Left cardiac atrium (tissue), 4 donors: ENCODE measurements around the gene SPATA6. TPM values are rescaled to one million over a fixed set of nuclear protein-coding genes. Genes with fewer than 3 reads are reported as not detected.
"Not testable (repeated sequence)": the region's sequence is repeated elsewhere in the genome, so short reads cannot be mapped to it uniquely, and the experiment has no call there.

Source experiments
- ATAC-seq, 2 donors: fragments of 200-7000 bp; cut with Tn5 transposase; one replicate each; pipeline ENCODE4 v1.9.1; 2020; ENCODE audit warnings: mild to moderate bottlenecking in 2 of 2, moderate library complexity in 2 of 2
- DNase-seq: peaks from one replicate; pipeline ENCODE4 v3.0.0-alpha.2; 2020
- intact Hi-C, 2 donors: fragments of 100-400 bp; cut with DNase I; formaldehyde crosslinking; loops; one replicate each; pipeline versions ENCODE4 v1.14.1 to v1.15.1; 2022 to 2023
- total RNA-seq, 2 donors: library from RNA; stranded (reverse); fragmentation: NEBNext Ultra II Directional; extraction: Animal tissue kit (Norgen Biotek cat#: 25700); gene quantifications; one replicate each; pipeline ENCODE4 v1.2.1, GENCODE V29; 2021
- donor health status: DM: no; HTN: yes; CAD: no.
- donor health status: DM: no; HTN: yes; CAD: no; lungs with severe emphysema.
- donor health status: DM: yes; HTN: yes; CAD: no.
- donor health status: Dilated cardiomyopathy.

SPATA6 gene
- total RNA-seq, 2 donors from 2014 or later: 14.7 to 15.2 TPM

DNA sequence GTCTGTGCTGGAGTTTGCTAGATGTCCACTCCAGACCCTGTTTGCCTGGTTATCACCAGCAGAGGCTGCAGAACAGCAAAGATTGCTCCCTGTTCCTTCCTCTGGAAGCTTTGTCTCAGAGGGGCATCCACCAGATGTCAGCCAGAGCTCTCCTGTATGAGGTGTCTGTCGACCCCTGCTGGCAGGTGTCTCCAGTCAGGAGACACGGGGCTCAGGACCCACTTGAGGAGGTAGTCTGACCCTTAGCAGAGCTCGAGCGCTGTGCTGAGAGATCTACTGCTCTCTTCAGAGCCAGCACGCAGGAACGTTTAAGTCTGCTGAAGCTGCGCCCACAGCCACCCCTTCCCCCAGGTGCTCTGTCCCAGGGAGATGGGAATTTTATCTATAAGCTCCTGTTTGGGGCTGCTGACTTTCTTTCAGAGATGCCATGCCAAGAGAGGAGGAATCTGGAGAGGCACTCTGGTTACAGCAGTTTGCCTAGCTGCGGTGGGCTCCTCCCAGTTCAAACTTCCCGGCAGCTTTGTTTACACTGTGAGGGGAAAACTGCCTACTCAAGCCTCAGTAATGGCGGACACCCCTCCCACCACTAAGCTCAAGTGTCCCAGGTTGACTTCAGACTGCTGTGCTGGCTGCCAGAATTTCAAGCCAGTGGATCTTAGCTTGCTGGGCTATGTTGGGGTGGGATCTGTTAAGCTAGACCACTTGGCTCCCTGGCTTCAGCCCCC, 187.1 kb downstream of the SPATA6 start:
- intact Hi-C loops, ATAC-seq, DNase-seq: not testable (repeated sequence)

DNA sequence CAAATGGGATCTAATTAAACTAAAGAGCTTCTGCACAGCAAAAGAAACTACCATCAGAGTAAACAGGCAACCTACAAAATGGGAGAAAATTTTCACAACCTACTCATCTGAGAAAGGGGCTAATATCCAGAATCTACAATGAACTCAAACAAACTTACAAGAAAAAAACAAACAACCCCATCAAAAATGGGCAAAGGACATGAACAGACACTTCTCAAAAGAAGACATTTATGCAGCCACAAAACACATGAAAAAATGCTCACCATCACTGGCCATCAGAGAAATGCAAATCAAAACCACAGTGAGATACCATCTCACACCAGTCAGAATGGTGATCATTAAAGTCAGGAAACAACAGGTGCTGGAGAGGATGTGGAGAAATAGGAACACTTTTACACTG, 189.7 kb downstream of the SPATA6 start:
- DNase-seq, ATAC-seq, intact Hi-C loops: not testable (repeated sequence)

DNA sequence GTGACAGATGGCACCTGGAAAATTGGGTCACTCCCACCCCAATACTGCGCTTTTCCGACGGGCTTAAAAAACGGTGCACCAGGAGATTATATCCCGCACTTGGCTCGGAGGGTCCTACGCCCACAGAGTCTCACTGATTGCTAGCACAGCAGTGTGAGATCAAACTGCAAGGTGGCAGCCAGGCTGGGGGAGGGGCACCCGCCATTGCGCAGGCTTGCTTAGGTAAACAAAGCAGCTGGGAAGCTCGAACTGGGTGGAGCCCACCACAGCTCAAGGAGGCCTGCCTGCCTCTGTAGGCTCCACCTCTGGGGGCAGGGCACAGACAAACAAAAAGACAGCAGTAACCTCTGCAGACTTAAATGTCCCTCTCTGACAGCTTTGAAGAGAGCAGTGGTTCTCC, 194.6 kb downstream of the SPATA6 start:
- intact Hi-C loops, DNase-seq, ATAC-seq: not testable (repeated sequence)

DNA sequence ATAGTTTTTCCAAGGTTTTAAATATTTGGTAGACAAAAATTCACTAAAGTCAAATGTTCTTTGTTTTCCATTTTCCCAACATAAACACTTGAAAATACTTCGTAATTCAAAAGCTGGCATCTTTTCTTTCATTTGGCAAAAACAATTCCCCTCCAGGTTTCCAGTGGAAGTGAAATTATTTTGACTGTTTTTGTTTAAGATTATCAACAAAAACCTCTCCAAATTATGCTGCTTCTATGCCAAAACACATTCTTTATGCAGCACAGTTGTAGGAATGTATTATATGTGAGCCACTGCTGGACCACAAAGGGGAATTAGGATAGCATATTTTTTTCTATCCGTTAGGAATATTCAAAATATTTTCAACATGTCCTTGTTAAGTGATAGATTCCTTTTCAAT, 205.4 kb downstream of the SPATA6 start:
- intact Hi-C loops: no loop called here
- ATAC-seq: no peak

DNA sequence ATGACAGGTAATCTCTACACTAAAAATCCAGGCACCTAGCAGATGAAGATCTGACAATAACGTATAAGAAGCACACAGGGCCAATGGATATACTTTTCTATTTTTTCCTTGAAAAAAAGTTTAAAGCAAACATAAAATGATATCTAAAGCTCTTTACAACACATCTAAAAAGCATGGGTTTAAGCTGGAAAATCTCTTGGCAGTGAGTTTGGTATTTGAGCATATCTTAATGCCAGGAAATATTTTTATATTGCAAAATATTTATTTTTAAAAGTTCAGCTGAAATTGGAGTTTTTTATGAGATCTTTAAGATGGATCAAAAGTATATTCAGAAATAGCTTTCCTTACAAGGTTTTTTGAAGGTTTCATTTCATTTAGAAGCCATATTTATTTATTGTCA, 209.0 kb downstream of the SPATA6 start:
- intact Hi-C loops: no loop called here
- DNase-seq (no peak), ATAC-seq (no peak)

More for the DNA sequence above, 205.4 kb downstream of the SPATA6 start:
- no peak for DNase-seq

DNA sequence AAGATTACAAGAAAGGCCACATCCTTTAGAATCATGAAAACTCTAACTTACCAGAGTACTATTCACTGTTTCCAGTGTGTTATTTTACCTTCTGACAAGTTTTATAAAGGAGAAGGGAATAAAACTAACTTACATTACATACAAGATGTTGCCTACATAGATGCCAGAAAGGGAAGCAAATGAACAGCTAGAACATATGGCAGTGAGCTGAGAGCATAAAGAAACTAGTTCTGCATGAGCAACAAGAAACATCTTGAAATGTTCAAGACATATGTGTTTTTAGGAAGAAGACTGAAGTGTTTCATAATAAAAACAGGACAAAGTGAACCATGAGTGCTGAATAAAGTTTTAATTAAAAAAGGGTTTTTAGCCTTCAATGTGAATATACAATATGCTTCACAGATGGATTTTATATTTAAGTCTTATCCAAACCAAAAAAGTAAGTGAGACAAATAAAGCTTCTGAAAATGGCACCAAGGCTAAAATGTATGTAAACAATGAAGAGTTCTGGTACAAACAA, 210.1 kb downstream of the SPATA6 start:
- no peak for DNase-seq
- no peak for ATAC-seq
- intact Hi-C loops: no loop called here

DNA sequence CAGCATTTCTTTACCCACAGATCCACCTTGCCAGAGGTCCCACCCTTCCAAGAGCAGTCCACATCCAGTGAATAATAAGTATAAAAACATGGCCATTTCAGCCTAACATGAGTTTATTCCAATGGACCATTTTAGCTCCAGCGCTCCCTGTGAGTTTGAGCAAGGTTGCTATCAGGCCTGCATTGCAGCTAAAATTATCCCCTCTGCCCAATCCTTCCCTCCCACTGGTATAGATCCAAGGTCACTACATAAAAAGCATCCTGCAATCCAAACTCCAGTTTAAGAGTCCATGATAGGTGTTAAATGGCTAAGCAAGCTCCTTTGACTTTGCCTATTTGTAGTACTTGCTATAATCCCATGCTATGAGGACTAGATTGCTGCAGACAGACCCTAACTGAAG, 213.9 kb downstream of the SPATA6 start:
- DNase-seq (no peak), ATAC-seq (no peak)
- intact Hi-C loops: no loop called here

DNA sequence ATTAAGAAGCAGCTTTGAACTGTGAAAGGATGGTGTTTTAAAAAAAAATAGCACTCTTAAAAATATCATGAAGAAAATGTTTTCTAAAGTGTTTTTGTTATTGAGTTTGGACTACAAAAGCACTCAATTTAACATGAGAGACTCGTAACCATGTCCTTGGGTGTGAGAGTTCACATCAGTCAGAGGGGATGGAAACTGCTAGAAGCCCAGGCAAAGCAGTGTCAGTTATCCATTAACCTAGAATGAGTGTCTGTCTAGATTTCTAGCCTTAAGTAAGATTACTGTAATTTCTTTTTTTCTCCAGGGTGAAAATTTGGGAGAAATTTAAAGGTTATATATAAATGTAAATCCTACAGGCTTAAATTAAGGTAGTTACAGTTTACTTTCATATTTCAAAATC, 217.8 kb downstream of the SPATA6 start:
- DNase-seq: no peak
- intact Hi-C loops: no loop called here

DNA sequence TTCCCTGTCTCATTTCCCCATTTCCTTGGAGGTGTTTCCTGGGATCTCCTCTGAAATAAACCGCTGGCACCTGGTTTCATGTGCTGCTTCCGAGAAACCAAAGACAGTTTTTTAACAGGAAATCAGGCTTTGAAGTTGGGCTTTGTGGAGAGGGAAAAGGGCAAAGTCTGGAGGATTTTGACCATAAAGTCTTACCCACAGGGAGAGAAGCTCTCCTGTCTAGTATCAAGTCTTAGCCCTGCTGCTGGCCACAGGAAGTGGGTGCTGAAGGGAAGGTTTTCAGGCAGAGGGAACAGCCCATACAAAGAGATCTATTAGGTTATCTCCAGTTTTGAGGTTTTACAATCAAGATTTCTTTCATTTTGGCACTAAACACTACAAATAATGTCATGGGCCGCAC, 220.2 kb downstream of the SPATA6 start:
- intact Hi-C loops: no loop called here

More for the DNA sequence above, 217.8 kb downstream of the SPATA6 start:
- ATAC-seq: no peak

DNA sequence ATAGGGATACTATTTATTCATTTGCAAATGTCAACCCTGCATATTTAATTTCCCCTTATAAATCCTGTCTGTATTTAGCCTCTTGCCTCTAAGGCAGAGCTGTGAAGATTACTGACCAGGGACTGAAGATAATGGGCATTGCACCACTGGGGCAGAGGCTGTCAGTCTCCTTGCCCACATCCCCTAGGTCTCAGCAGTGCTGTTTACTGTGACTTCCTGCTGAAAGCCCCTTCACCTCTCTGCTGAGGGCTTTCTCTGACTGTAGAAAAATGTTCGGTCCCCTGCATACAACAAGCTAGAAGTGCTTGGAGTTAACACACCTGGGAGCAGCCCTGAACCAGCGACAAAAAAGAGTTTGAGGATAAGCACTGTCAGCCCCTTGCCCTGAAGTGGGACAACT, 220.7 kb downstream of the SPATA6 start:
- ATAC-seq (no peak), DNase-seq (no peak)
- intact Hi-C loops: no loop called here

More for the DNA sequence above, 220.2 kb downstream of the SPATA6 start:
- DNase-seq (no peak), ATAC-seq (no peak)

DNA sequence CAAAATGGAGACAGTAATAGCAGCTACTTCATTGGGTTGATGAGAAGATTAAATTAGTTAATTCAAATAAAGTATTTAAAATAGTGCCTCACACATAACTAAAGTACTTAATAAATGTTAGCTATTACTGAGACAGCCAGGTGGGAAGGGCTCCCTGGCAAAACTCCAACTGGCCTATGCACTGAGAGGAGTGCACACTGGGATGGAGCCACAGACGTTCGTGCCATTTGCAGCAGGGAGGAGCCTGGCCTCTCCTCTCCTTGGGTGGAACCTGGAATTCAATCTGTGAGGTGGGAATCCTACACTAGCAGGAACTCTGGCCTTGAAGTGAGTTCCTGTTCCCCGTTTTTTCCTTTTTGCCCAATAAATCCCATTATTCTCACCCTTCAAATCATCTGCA, 221.4 kb downstream of the SPATA6 start:
- intact Hi-C loops: no loop called here

DNA sequence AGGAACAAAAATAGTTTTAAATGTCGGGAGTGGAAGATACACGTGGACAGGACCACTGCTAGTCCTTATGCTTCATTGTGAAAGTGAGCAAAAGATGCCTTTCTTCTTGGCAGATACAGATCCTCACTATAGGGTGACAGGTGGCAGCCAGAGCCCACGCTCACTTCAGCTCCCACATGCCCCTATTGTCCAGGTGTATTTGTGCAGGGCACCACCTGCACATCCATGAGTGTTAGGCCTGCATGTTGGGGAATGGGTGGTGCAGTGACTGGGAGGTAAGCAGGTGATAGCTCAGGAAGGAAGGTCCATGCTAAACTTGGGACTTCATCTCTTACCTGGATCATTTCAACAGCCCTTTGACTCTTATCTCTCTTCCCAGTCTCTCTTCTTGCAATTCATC, 222.1 kb downstream of the SPATA6 start:
- intact Hi-C loops: no loop called here
- DNase-seq (no peak), ATAC-seq (no peak)

More for the DNA sequence above, 221.4 kb downstream of the SPATA6 start:
- ATAC-seq (peak in 1 of 2 donors; percentile 40), DNase-seq (no peak)

DNA sequence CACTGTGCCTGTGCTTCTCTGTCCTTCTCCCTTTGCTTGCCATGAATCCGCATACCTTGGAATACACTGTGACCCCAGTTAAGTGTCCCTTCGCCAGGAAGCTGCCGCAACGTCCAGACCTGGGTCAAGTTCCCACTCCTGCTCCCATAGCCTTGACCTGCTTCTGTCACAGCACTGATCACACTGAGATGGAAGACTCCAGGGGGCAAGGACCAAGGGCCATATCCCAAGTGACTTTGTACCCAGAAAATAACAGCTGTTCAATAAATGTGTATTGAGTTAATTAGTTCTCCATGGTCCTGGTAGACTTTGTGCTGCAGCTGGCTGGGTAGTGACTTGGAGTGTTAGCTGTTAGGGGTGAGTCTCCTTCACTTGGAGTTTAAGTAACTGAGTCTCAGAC, 223.6 kb downstream of the SPATA6 start:
- DNase-seq: no peak
- intact Hi-C loops: no loop called here
- no peak for ATAC-seq

DNA sequence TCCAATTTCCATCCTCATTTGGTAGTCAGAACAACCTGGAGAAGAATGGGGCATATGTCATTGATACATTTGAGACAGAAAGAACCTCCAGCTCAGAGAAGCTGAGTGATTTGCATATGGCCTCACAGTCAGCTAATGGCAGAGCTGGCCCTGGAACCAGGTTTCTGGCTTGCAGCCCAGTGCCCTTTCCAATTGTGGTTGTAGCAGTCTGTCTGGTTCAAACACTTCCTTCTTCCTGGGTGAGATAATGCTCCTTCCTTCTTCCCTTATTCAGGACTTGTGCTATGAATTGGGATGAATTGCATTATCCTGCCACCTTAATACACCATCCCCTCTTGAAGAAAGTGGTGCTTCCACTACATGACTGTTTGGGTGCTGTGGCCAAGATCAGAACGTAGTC, 225.3 kb downstream of the SPATA6 start:
- DNase-seq: peak; percentile 50
- peak; percentile 59 to 69 for ATAC-seq
- intact Hi-C loops: no loop called here

Other genes with a start within 250 kb of the SPATA6 start
- under 1 TPM; 0.15 to 0.42 TPM for gene SLC5A9, start 249.5 kb downstream of the SPATA6 start, total RNA-seq